Fibroblast of pulmonary artery (primary cell): Measurements from ENCODE around the gene AUTS2.

Experiments used
- DNase-seq: peaks from one replicate; pipeline ENCODE4 v3.0.0-alpha.2; 2010; ENCODE audit warnings: low read depth
- H3K4me3 ChIP-seq: replicated peaks from 2 replicates; pipeline ENCODE4 v1.5.1; 2011; ENCODE audit warnings: low read depth, mild to moderate bottlenecking, control low read depth, low read length, moderate library complexity
- CTCF ChIP-seq: IDR thresholded peaks from 2 replicates; pipeline ENCODE4 v1.5.1; 2011; ENCODE audit warnings: mild to moderate bottlenecking, control low read depth, low read length, inconsistent platforms; ENCODE audit errors: missing control alignments

Gene AUTS2

GRCh38 chr7:70043015-70043538, 444.8 kb downstream of the AUTS2 start:
- H3K4me3 ChIP-seq: no peak overlapping the region
- DNase-seq: no peak
- TF ChIP-seq CTCF: no peak

DNA sequence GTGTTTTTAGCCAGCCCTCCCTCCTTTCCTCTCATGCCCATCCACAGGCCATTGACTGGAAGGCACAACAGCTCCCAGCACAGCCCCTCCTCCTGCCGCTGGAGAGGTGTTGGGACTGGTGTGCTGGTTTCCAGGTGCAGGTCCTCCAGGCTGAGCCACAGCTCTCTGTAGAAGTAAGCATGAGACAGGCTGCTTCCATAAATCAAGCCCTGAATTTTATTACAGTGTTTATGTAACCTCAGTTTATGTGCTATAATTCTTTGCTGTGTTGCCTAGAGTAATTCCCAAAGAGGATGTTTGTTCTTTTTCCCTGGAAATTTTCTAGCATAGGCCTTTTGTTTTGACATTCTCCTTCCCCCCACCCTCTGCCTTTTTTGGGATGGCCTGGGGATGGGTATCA, 445.8 kb downstream of the AUTS2 start:
- no peak for TF ChIP-seq CTCF
- no peak overlapping the region for H3K4me3 ChIP-seq
- no peak for DNase-seq

GRCh38 chr7:70044525-70044924, 446.2 kb downstream of the AUTS2 start:
- no peak for DNase-seq
- no peak for TF ChIP-seq CTCF
- no peak overlapping the region for H3K4me3 ChIP-seq

DNA sequence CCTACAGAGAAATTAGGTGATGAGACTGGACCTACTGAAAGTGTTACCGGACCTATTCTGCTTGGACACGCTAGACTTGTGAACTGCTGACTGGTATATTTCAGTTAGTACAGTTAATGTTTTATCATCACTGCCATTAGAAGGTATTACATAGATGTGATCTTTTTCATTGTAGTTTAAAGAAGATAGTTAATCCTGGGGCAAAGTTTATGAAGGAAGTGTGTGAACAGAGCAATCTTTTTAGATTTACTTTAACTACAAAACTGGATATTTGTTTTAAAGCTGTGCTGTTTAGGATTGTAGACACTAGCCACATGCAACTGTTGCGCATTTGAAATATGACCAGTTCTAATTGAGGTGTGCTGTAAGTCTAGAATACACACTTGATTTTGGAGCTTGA, 446.7 kb downstream of the AUTS2 start:
- no peak for TF ChIP-seq CTCF
- no peak for DNase-seq
- H3K4me3 ChIP-seq: no peak overlapping the region

GRCh38 chr7:70047384-70047783, 449.1 kb downstream of the AUTS2 start:
- no peak for TF ChIP-seq CTCF
- no peak overlapping the region for H3K4me3 ChIP-seq
- DNase-seq: no peak

- no peak overlapping the region for H3K4me3 ChIP-seq
- no peak for DNase-seq
- TF ChIP-seq CTCF: no peak
Observed at GRCh38 chr7:70047891-70048448, 449.7 kb downstream of the AUTS2 start.

DNA sequence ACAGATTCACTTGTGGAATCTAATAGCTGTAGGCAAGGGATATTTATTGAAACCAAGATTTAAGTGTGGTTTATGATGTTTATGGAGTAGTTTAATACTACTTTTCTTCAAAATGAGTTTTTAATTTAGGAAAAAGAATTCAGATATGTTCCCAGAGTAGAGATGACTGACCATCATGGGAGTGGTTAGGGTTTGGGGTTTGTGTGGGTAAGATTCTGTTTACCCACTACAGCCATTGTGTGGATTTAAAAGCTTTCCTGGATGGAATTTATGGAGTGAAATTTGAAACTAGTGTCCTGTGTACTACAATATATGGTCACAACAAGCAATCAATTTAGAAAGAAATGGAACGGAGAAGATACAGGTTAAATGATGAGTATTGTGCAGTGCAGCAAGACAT, 453.5 kb downstream of the AUTS2 start:
- H3K4me3 ChIP-seq: no peak overlapping the region
- TF ChIP-seq CTCF: no peak
- DNase-seq: no peak
